ENCODE results near the gene TMEM79. TPM values are rescaled to one million over a fixed set of nuclear protein-coding genes. Genes with fewer than 3 reads are reported as not detected.

Gene TMEM79
- total and polyA plus RNA-seq, 2 of the 4 experiments (the other 2 are of a cell fraction): 0.54 to 3.3 TPM

GRCh38 chr1:156308078-156308477, 24.0 kb downstream of the TMEM79 start:
- Histone ChIP-seq H2BK5ac (ENCODE audit: low read depth, low read length, poor library complexity, severe bottlenecking) (peak overlapping the region; percentile 38), H2AK5ac (ENCODE audit: low read depth, low read length) (no peak overlapping the region), H2BK15ac (ENCODE audit: low read depth, low read length) (no peak overlapping the region), H3K56ac (ENCODE audit: extremely low read depth, insufficient read depth, low read length) (no peak overlapping the region), H2AFZ (replicated peaks; ENCODE audit: low read length, poor library complexity) (no peak overlapping the region), H3K18ac (ENCODE audit: low read depth, low read length) (no peak overlapping the region), H2BK20ac (ENCODE audit: low read depth, low read length) (no peak overlapping the region), H2BK120ac (ENCODE audit: low read depth, low read length) (no peak overlapping the region), H3K27ac (ENCODE audit: insufficient read depth, low read length) (no peak overlapping the region), H3K4me3 (ENCODE audit: insufficient read depth, low read depth, low read length) (no peak overlapping the region), H3K9me1 (ENCODE audit: insufficient read depth, low read length) (peaks cover 9% of the 10 kb centered on the region), H3K14ac (replicated peaks; ENCODE audit: low read depth, low read length) (no peak overlapping the region), H3K4me2 (ENCODE audit: low read depth, low read length) (no peak overlapping the region), H3K27me3 (ENCODE audit: control insufficient read depth, insufficient read depth, low read length) (no peaks in the 10 kb centered on the region), H4K5ac (ENCODE audit: low read depth, low read length) (no peak overlapping the region), H4K20me1 (ENCODE audit: insufficient read depth, low read length) (peaks cover 8% of the 10 kb centered on the region; the same call in 1 of the 2 replicates), H3K9me3 (ENCODE audit: control insufficient read depth, insufficient read depth, low read length) (no peaks in the 10 kb centered on the region), H3K79me1 (ENCODE audit: low read depth in 1 of 2, low read length in 2 of 2) (peaks cover 9 to 25% of the 10 kb centered on the region in 2 experiments; a peak in 2 of 4 replicates), H3K4me1 (ENCODE audit: control insufficient read depth, insufficient read depth, low read length) (peaks cover 5% of the 10 kb centered on the region), H4K8ac (ENCODE audit: low read depth in 2 of 2, low read length in 2 of 2) (no peak overlapping the region), H3K36me3 (ENCODE audit: control insufficient read depth, insufficient read depth, low read length) (peaks cover 52% of the 10 kb centered on the region), H3K9ac (ENCODE audit: low read depth, low read length) (no peak overlapping the region), H2AK9ac (replicated peaks; ENCODE audit: low read depth, low read length, poor library complexity) (no peak overlapping the region), H3K23ac (ENCODE audit: low read depth, low read length) (no peak overlapping the region), H3K4ac (ENCODE audit: low read depth, low read length) (no peak overlapping the region), H4K91ac (ENCODE audit: insufficient read depth, low read depth, low read length) (no peak overlapping the region)
- BruUV-seq (replicated peaks): no TSS peak
- in situ Hi-C loops (cut with MboI; ENCODE audit: low sequenced_read_pairs) (no loop called here), intact Hi-C loops (cut with micrococcal nuclease) (no loop called here), dilution Hi-C loops (cut with HindIII; ENCODE audit: low sequenced_read_pairs, unreplicated experiment) (no loop called here)
- DNase-seq (peak; percentile 83), ATAC-seq (ENCODE audit: low read depth) (peak; percentile 92)
- ChIA-PET POLR2A (ENCODE audit: unreplicated experiment) (no interaction called here), CTCF (no interaction called here)
- no peak for TF ChIP-seq MAFK (IDR thresholded peaks at IDR 0.05; ENCODE audit: low read depth, low read length)
- TF ChIP-seq FOS (IDR thresholded peaks at IDR 0.05; ENCODE audit: low read depth, low read length): peak; percentile 90
- peak; percentile 15; the same call in 1 of the 2 replicates for TF ChIP-seq USF2 (IDR thresholded peaks at IDR 0.05; ENCODE audit: low read depth, low read length)

All from IMR-90 (cell line).